GM12878 (cell line): Measurements from ENCODE around the gene CHRND. TPM values are rescaled to one million over a fixed set of nuclear protein-coding genes. Genes with fewer than 3 reads are reported as not detected.

ENCODE experiments used
- ATAC-seq: fragments of 200-7000 bp; cut with Tn5 transposase; 3 replicates; pipeline ENCODE4 v1.9.1; 2020; ENCODE audit warnings: mild to moderate bottlenecking, moderate library complexity
- BruUV-seq: library from RNA; stranded (reverse); fragments of 400-500 nt; replicated peaks from 2 replicates; lab custom pipeline; 2021; lab: Mats Ljungman, UMichigan
- CTCF ChIA-PET: fragments of 300-600 bp; sonication (Branson Sonifier 250); formaldehyde crosslinking; extraction: SDS; loops from one replicate; lab custom pipeline; 2021; ENCODE audit warnings: inconsistent platforms; lab: Yijun Ruan, JAX
- POLR2A ChIA-PET: fragments of 350-600 bp; formaldehyde crosslinking; extraction: SDS; loops from one replicate; lab custom pipeline; 2021; ENCODE audit warnings: inconsistent platforms; lab: Charles Lee
- RAD21 ChIA-PET: fragments of 300-600 bp; sonication (Branson Sonifier 250); formaldehyde crosslinking; loops from one replicate; lab custom pipeline; 2023; ENCODE audit warnings: antibody characterized with exemption; ENCODE audit not compliant: unreplicated experiment; lab: Charles Lee
- SMC1A ChIA-PET: fragments of 300-600 bp; sonication (Branson Sonifier 250); formaldehyde crosslinking; loops from one replicate; lab custom pipeline; 2023; ENCODE audit not compliant: unreplicated experiment, uncharacterized antibody; lab: Charles Lee
- DNase-seq: peaks from one replicate; pipeline ENCODE4 v3.0.0-alpha.2; 2011; ENCODE audit warnings: low read depth, low spot score
- FAIRE-seq: peaks from 3 replicates; lab custom pipeline; 2011; peaks lifted over from hg19 to GRCh38; lab: Jason Lieb, UNC
- H2AFZ ChIP-seq: 2 replicates; pipeline ENCODE4 v1.6.0; 2011; ENCODE audit warnings: low read depth, low read length, control low read depth; ENCODE audit not compliant: control insufficient read depth
- H3K27ac ChIP-seq: 2 replicates; pipeline ENCODE4 v1.5.1; 2011; ENCODE audit warnings: control low read depth; ENCODE audit not compliant: control insufficient read depth, insufficient read depth
- H3K27me3 ChIP-seq, 2 experiments: replicated peaks in 1 of 2; 2 replicates each; pipeline versions ENCODE4 v1.6.0 to v1.6.1; 2011; ENCODE audit warnings: low read length in 1 of 2; ENCODE audit not compliant: control insufficient read depth in 2 of 2, insufficient read depth in 2 of 2
- H3K36me3 ChIP-seq, 2 experiments: 2 replicates each; pipeline ENCODE4 v1.5.1; 2011; ENCODE audit warnings: low read length in 1 of 2; ENCODE audit not compliant: control insufficient read depth in 2 of 2, insufficient read depth in 2 of 2
- H3K4me1 ChIP-seq: 2 replicates; pipeline ENCODE4 v1.6.1; 2011; ENCODE audit warnings: mild to moderate bottlenecking, low read length, moderate library complexity, mixed read lengths; ENCODE audit not compliant: control insufficient read depth, insufficient read depth
- H3K4me2 ChIP-seq: 2 replicates; pipeline ENCODE4 v1.6.0; 2011; ENCODE audit warnings: control low read depth; ENCODE audit not compliant: control insufficient read depth, insufficient read depth
- H3K4me3 ChIP-seq: fragments of 200-600 bp; sonication (generic); 2 replicates; pipeline ENCODE4 v1.5.1; 2016
- H3K79me2 ChIP-seq: 2 replicates; pipeline ENCODE4 v1.6.0; 2011; ENCODE audit warnings: low read length; ENCODE audit not compliant: control insufficient read depth, insufficient read depth
- H3K9ac ChIP-seq: 2 replicates; pipeline ENCODE4 v1.8.0; 2011; ENCODE audit warnings: low read length, control low read depth, mixed read lengths; ENCODE audit not compliant: control insufficient read depth, insufficient read depth
- H3K9me3 ChIP-seq: replicated peaks from 3 replicates; pipeline ENCODE4 v1.5.1; 2011; ENCODE audit warnings: mild to moderate bottlenecking, low read length; ENCODE audit not compliant: control insufficient read depth, insufficient read depth
- H4K20me1 ChIP-seq: 2 replicates; pipeline ENCODE4 v1.6.0; 2011; ENCODE audit not compliant: control insufficient read depth, insufficient read depth
- BCL3 ChIP-seq: IDR thresholded peaks from 2 replicates; pipeline ENCODE4 v1.6.1; 2011; ENCODE audit warnings: borderline replicate concordance, low read depth, mild to moderate bottlenecking, moderate library complexity, low read length; ENCODE audit not compliant: insufficient read depth, poor library complexity, severe bottlenecking
- NFIC ChIP-seq: IDR thresholded peaks from 2 replicates; pipeline ENCODE4 v1.6.1; 2012; ENCODE audit warnings: low read depth, mild to moderate bottlenecking, inconsistent platforms, low read length, moderate library complexity
- POLR2A ChIP-seq: IDR thresholded peaks from 2 replicates; pipeline ENCODE4 v1.6.1; 2011; ENCODE audit warnings: low read depth, mild to moderate bottlenecking, low read length
- SUPT20H ChIP-seq: IDR thresholded peaks from 2 replicates; pipeline ENCODE4 v1.6.1; 2011; ENCODE audit warnings: low read depth, mild to moderate bottlenecking, low read length, moderate library complexity, borderline replicate concordance; ENCODE audit not compliant: control insufficient read depth
- ZNF207 ChIP-seq: fragments of 450-650 bp; IDR thresholded peaks from 2 replicates; pipeline ENCODE4 v1.6.1; 2014; ENCODE audit warnings: antibody characterized with exemption, mild to moderate bottlenecking, borderline replicate concordance
- WGBS: methylation state at CpG from one replicate; pipeline ENCODE4 v1.1.6; 2016; ENCODE audit warnings: low lambda C conversion rate; ENCODE audit not compliant: insufficient replicate concordance, insufficient coverage; ENCODE audit errors: missing lambda C conversion rate; 5-methylcytosine and 5-hydroxymethylcytosine counted together
- in situ Hi-C: fragments of 300-500 bp; cut with MboI; formaldehyde crosslinking; loops from 9 replicates; pipeline ENCODE4 v1.14.3; 2018; ENCODE audit warnings: mixed read lengths
- intact Hi-C: fragments of 100-400 bp; cut with micrococcal nuclease; formaldehyde crosslinking; loops from one replicate; pipeline ENCODE4 v1.14.2; 2022; ENCODE audit not compliant: unreplicated experiment
- polyA plus RNA-seq, 11 experiments: library from polyadenylated mRNA; depleted of rRNA in 4 of 11; unstranded in 6 of 11; stranded (reverse) in 5 of 11; fragments of >200 nt; fragmentation: Nextera tagmentation in 4 of 11; fragmentation: Illumina TruSeq in 1 of 11; extraction: Ambion mirVana in 4 of 11; extraction: Trizol in 1 of 11; gene quantifications; 1 replicate in 1 of 11; 2 replicates in 10 of 11; pipeline versions ENCODE4 v1.2.1 to v1.2.3, GENCODE V29; 2011 to 2016; ENCODE audit warnings: inconsistent platforms in 2 of 11, missing spikeins in 2 of 11, low read depth in 1 of 11
- total RNA-seq, 4 experiments: library from RNA; depleted of rRNA in 3 of 4; stranded (reverse); fragments of >200 nt in 3 of 4; fragmentation: Illumina TruSeq in 1 of 4; extraction: Trizol in 1 of 4; gene quantifications; 2 replicates each; pipeline versions ENCODE4 v1.2.1 to v1.2.3, GENCODE V29; 2013 to 2021

The CHRND gene
- total and polyA plus RNA-seq, 10 of the 15 experiments (the other 5 are each of a cell fraction or from before 2014, with no cell fraction given), result not detected

- Histone ChIP-seq H3K9ac (no peak overlapping the region), H4K20me1 (no peaks in the 10 kb centered on the region), H3K36me3 (no peaks in the 10 kb centered on the region), H3K9me3 (peaks cover 1% of the 10 kb centered on the region; the same call in 2 of the 3 replicates), H3K27me3 (no peaks in the 10 kb centered on the region), H3K79me2 (no peaks in the 10 kb centered on the region), H3K4me1 (peaks cover 4% of the 10 kb centered on the region; the same call in 1 of the 2 replicates), H3K27ac (no peak overlapping the region), H3K4me3 (no peak overlapping the region), H2AFZ (no peak overlapping the region), H3K4me2 (no peak overlapping the region)
- ChIA-PET CTCF (no interaction called here), SMC1A (no interaction called here), POLR2A (no interaction called here), RAD21 (no interaction called here)
- TF ChIP-seq POLR2A, result peak; percentile 49
- no peak for TF ChIP-seq SUPT20H
- DNase-seq, result no peak
- no peak for FAIRE-seq
- intact Hi-C loops, result no loop called here
- WGBS, result 60% methylated on average over 18 of the region's 19 CpGs
- BruUV-seq, result no TSS peak
- no peak for ATAC-seq
- in situ Hi-C loops, result no loop called here
These were observed 15.4 kb downstream of the CHRND start for GRCh38 chr2:232541195-232541960.

- BruUV-seq, result no TSS peak
- 72% methylated on average over 9 of the region's 9 CpGs for WGBS
- in situ Hi-C loops (no loop called here), intact Hi-C loops (no loop called here)
- DNase-seq (no peak), FAIRE-seq (no peak), ATAC-seq (no peak)
- CTCF ChIA-PET, result no interaction called here
- Histone ChIP-seq H3K9me3 (no peaks in the 10 kb centered on the region), H4K20me1 (no peaks in the 10 kb centered on the region), H3K4me2 (no peak overlapping the region), H3K4me1 (peaks cover 4% of the 10 kb centered on the region; the same call in 1 of the 2 replicates), H3K79me2 (no peaks in the 10 kb centered on the region), H3K27ac (no peak overlapping the region), H3K4me3 (no peak overlapping the region), H3K27me3 (no peaks in the 10 kb centered on the region), H2AFZ (no peak overlapping the region), H3K9ac (no peak overlapping the region), H3K36me3 (no peaks in the 10 kb centered on the region)
- SMC1A ChIA-PET, result no interaction called here
- TF ChIP-seq BCL3 (peak; percentile 9), NFIC (no peak), ZNF207 (no peak)
- POLR2A ChIA-PET, result no interaction called here
- RAD21 ChIA-PET, result no interaction called here
These were observed 16.2 kb downstream of the CHRND start for GRCh38 chr2:232541961-232542714.
